ENCODE measurements around the gene UNC45A. TPM values are rescaled to one million over a fixed set of nuclear protein-coding genes. Genes with fewer than 3 reads are reported as not detected.
"Not testable (repeated sequence)": the region's sequence is repeated elsewhere in the genome, so short reads cannot be mapped to it uniquely, and the experiment has no call there.

UNC45A gene
- total and polyA plus RNA-seq, 5 experiments from 2014 or later, result 53.4 to 73.7 (median 57.9) TPM

DNA sequence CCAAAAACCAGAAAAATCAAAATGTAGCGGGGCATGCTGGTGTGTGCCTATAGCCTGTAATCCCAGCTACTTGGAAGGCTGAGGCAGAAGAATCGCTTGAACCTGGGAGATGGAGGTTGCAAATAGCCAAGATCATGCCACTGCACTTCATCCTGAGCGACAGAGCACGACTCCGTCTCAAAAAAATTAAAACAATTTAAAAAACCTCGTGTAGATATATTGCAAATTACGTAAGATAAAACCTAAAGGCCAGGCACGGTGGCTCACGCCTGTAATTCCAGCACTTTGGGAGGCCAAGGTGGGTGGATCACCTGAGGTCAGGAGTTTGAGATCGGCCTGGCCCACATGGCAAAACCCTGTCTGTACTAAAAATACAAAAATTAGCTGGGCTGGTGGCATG is 8.3 kb upstream of the UNC45A start:
- ATAC-seq, H3K27ac Mint-ChIP-seq, H3K27me3 Mint-ChIP-seq, DNase-seq, H3K9me3 Mint-ChIP-seq, H3K4me3 Mint-ChIP-seq, H3K36me3 Mint-ChIP-seq: not testable (repeated sequence)
- peaks cover 10 to 29% (median 19%) of the 10 kb centered on the region in 4 donors for H3K4me1 Mint-ChIP-seq
- POLR2A ChIA-PET, result interaction anchor here (1.2 kb wide), 1 partner anchor 24 kb away, joined by 3 read pairs; the partner anchor contains the start of gene MAN2A2

DNA sequence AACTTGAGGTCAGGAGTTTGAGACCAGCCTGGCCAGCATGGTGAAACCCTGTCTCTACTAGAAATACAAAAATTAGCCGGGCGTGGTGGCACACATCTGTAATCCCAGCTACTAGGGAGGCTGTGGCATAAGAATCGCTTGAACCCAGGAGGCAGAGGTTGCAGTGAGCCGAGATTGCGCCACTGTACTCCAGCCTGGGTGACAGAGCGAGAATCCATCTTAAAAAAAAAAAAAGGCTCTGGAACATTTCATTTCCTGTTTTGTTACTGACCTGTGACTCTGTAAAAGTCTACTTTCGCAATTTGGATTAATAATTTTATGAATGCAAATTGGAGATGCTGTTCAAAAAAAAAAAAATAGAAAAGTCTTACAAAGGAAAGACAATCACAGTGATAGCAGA is 7.0 kb upstream of the UNC45A start:
- not testable (repeated sequence) for H3K36me3 Mint-ChIP-seq, H3K27me3 Mint-ChIP-seq, DNase-seq, H3K9me3 Mint-ChIP-seq, ATAC-seq
- peak overlapping the region in 2 of 10 donors; percentile 58 to 76 for H3K27ac Mint-ChIP-seq
- H3K4me3 Mint-ChIP-seq, result peak overlapping the region in 4 of 10 donors; percentile 44 to 68 (median 44)
- peaks cover 13 to 35% (median 26%) of the 10 kb centered on the region in 4 donors for H3K4me1 Mint-ChIP-seq
- POLR2A ChIA-PET, result interaction anchor here (0.7 to 12.4 kb wide), 2 partner anchors 26 to 666 kb away, joined by 3 to 237 read pairs; partner anchors contain the start of gene MAN2A2

DNA sequence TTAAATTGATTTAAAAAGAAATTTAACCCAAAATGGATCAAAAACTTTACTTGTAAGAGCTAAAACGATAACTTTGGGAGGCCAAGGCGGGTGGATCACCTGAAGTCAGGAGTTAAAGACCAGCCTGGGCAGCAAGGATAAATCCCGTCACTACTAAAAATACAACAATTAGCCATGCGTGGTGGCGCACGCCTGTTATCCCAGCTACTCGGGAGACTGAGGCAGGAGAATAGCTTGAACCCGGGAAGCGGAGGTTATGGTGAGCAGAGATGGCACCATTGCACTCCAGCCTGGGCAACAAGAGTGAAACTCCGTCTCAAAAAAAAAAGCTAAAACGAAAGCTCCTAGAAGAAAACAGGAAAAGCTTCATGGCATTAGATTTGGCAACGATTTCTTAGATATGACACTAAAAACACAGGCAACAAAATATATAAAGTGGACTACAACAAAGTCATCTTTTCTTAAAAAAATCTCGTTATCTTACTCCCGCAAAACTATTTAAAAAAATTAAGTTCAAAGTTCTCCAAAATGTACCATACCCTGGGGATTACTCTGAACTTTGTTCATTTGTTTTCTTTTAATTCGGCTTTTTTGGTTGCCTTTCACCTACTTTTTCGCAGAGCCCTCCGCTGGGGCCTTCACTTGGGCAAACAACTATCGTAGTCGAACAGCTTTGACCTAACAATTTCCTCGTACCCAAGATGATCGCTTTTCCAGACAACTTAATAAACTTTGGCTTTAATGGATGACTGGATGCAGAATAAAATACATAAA is 5.7 kb upstream of the UNC45A start:
- Mint-ChIP-seq H3K9me3 (no peaks in the 10 kb centered on the region), H3K4me3 (peak overlapping the region; percentile 92 to 99 (median 98)), H3K27ac (peak overlapping the region; percentile 95 to 100 (median 98)), H3K4me1 (peaks cover 19 to 42% (median 35%) of the 10 kb centered on the region in 4 donors), H3K36me3 (no peaks in the 10 kb centered on the region), H3K27me3 (no peaks in the 10 kb centered on the region)
- DNase-seq, result peak in 1 of 10 donors; percentile 9
- ATAC-seq, result no peak
- POLR2A ChIA-PET, result interaction anchor here (0.9 to 12.4 kb wide), 6 partner anchors 14 to 212 kb away, joined by 3 to 237 read pairs (median 4); partner anchors contain the start of genes BLM, MAN2A2 and RCCD1

DNA sequence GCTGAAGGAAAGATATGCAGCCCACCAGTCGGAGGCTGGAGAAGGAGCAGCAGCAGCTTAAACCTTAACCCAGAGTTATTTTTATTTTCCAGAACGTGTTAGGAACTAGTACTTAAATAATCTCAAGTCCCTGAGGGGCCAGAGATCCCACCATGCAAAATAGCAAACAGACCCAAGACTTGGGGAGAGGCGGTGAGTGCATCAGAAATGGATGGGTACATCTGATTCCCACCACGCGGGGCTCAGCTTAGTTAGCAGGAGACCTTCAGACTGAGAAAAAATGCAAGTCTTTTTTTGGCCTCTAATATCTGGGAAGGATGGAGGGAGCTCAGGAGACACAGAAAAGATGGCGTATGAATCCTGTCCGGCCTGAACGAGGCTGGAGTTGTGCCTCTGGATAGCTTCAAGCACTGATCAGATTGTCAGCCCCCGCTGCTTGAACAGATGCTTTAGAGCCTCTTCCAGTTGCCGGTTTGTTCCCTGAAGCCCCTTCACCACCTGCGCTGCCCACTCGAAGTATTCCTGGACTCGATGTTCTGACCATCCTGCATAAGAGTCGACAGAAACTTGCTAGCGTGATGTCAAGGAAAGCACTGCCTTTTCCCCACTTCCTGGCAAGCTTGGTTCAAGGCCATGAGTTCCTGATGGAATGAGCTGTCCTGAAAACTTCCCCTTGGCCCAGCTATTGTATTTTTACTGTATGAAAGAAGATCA is 4.1 kb upstream of the UNC45A start:
- DNase-seq, result no peak
- no peaks in the 10 kb centered on the region for H3K27me3 Mint-ChIP-seq
- peaks cover 21 to 51% (median 44%) of the 10 kb centered on the region in 4 donors for H3K4me1 Mint-ChIP-seq
- POLR2A ChIA-PET, result interaction anchor here (0.6 to 12.4 kb wide), 9 partner anchors 17 to 700 kb away, joined by 3 to 237 read pairs (median 3); partner anchors contain the start of genes BLM, MAN2A2 and RCCD1
- no peak for ATAC-seq
- H3K36me3 Mint-ChIP-seq, result no peaks in the 10 kb centered on the region
- H3K4me3 Mint-ChIP-seq, result peak overlapping the region; percentile 96 to 99 (median 98)
- H3K9me3 Mint-ChIP-seq, result no peaks in the 10 kb centered on the region
- H3K27ac Mint-ChIP-seq, result peak overlapping the region; percentile 95 to 100 (median 98)

DNA sequence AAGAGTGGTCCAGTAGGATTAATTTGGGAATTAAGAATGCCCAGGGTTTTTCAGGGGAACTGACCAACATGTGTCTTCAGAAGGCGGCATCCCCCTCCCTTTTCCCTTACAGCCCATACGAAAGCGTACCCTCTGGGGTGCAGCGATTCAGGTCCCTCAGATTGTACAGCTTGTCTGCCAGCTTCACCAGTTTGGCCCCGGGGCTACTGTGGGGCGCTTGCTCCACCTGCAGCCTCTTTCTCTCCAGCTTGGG is 3.6 kb upstream of the UNC45A start:
- H3K27me3 Mint-ChIP-seq, result no peaks in the 10 kb centered on the region
- peaks cover 26 to 56% (median 49%) of the 10 kb centered on the region in 4 donors for H3K4me1 Mint-ChIP-seq
- peak overlapping the region; percentile 96 to 99 (median 98) for H3K4me3 Mint-ChIP-seq
- H3K36me3 Mint-ChIP-seq, result peaks cover 0 to 4% (median 0%) of the 10 kb centered on the region in 3 donors
- DNase-seq (no peak), ATAC-seq (no peak)
- H3K9me3 Mint-ChIP-seq, result no peaks in the 10 kb centered on the region
- peak overlapping the region; percentile 94 to 100 (median 98) for H3K27ac Mint-ChIP-seq
- POLR2A ChIA-PET, result interaction anchor here (0.6 to 12.4 kb wide), 13 partner anchors 16 to 829 kb away, joined by 3 to 237 read pairs (median 3); partner anchors contain the start of genes BLM, IDH2, IQGAP1 and MAN2A2

DNA sequence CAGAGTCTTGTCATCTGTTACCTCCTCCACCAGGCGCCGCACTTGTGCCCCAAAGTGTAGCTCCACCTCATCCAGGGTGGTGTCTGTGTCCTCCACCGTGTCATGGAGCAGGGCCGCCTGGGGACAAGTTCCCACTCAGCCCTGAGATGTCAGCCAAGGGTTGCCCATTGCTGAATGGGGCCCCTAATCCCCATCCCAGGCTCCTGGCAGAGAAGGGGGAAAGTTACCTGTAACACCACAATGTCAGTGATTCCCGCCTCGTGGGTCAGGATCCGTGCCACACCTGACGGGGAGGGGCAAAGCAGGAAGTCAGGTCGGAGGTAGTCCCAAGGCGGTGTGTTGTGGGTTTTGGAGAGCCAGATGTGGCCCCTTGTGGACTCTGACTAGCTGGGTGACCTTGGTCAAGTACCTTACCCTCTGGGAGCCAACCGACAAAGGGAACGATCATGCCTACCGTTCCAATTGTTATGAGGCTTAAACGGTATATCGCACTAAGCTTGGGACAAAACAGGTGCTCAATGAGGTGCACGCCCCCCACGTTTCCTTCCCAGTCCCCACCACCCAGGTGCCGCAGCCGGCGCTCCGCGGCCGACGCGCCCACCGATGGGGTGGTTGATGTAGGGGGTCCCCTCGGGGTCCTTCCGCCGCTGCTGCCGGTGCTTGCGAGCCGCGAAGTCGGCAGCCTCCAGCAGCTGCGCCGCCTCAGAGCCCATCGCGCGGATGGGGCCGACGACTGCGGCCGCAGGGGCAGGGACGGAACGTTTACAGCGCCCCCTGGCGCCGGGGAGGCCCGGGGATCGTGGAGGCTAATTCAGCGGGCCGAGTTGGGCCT is 3.0 kb upstream of the UNC45A start, which contains the start of gene HDDC3:
Gene HDDC3, minus strand, starts transcription at position 722 of the 832 bp plus-strand sequence. Its CDS starts 9 bp downstream, at position 713.
- POLR2A ChIA-PET, result interaction anchor here (0.6 to 12.4 kb wide), 16 partner anchors 16 to 830 kb away, joined by 3 to 237 read pairs (median 3); partner anchors contain the start of genes BLM, IDH2, IQGAP1 and MAN2A2
- Mint-ChIP-seq H3K4me1 (peaks cover 26 to 60% (median 54%) of the 10 kb centered on the region in 4 donors), H3K27me3 (no peaks in the 10 kb centered on the region), H3K27ac (peak within 1 kb of the TSS; percentile 94 to 100 (median 98)), H3K9me3 (no peaks in the 10 kb centered on the region), H3K36me3 (peaks cover 0 to 4% (median 0%) of the 10 kb centered on the region in 3 donors), H3K4me3 (peak within 1 kb of the TSS; percentile 96 to 99 (median 98))
- DNase-seq (peak; percentile 78 to 93 (median 87)), ATAC-seq (peak; percentile 59 to 60)

DNA sequence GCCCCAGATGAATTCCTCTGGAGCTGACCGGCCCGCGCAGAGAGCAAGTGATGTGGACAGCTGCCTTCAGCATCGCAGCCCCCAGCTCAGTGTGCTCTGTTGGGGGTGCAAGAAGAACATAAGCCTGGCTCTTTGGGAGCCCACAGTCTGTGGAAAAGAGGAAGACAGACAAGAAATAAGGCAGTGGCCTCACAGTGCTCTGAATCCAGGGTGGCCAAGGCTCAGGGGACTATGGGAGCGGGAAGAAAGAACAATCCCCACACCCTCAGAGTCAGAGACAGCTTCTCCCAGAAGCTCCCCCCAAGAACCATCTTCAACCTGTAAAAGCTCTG is 2.5 kb upstream of the UNC45A start:
- POLR2A ChIA-PET, result interaction anchor here (0.6 to 12.4 kb wide), 11 partner anchors 15 to 580 kb away, joined by 3 to 237 read pairs (median 3); partner anchors contain the start of genes BLM, IQGAP1, MAN2A2 and RCCD1
- ATAC-seq (no peak), DNase-seq (no peak)
- H3K4me1 Mint-ChIP-seq, result peaks cover 26 to 60% (median 55%) of the 10 kb centered on the region in 4 donors
- peak overlapping the region; percentile 30 to 99 (median 98) for H3K4me3 Mint-ChIP-seq
- H3K27me3 Mint-ChIP-seq, result no peaks in the 10 kb centered on the region
- H3K9me3 Mint-ChIP-seq, result no peaks in the 10 kb centered on the region
- peaks cover 0 to 4% (median 0%) of the 10 kb centered on the region in 3 donors for H3K36me3 Mint-ChIP-seq
- H3K27ac Mint-ChIP-seq, result peak overlapping the region; percentile 70 to 100 (median 98)

DNA sequence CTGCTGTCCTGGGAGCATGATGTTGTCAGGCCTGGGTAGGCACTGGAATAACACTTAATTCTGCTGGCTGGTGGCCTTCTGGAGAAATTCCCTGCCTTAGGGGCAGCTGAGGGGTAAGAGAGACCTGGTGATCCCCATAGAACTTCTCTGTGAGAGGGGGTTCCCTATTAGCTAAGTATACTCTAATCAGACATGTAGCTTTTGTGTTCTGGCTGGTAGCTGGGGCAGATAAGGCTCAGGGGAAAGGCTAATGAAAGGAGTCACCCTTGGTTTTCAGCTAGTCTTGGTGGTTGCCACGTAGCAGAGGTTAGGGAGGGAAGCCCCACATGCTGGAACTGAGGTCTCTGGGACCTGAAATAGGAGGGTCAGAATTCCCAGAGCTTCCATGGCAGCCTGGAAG is 1.8 kb upstream of the UNC45A start:
- H3K4me3 Mint-ChIP-seq, result peak overlapping the region in 9 of 10 donors; percentile 8 to 99 (median 45)
- H3K27me3 Mint-ChIP-seq, result no peaks in the 10 kb centered on the region
- peaks cover 0 to 8% (median 0%) of the 10 kb centered on the region in 3 donors for H3K36me3 Mint-ChIP-seq
- no peak for DNase-seq
- POLR2A ChIA-PET, result interaction anchor here (0.7 to 12.4 kb wide), 7 partner anchors 21 to 371 kb away, joined by 3 to 237 read pairs (median 4); partner anchors contain the start of genes BLM, MAN2A2 and RCCD1
- peak overlapping the region in 7 of 10 donors; percentile 41 to 99 (median 61) for H3K27ac Mint-ChIP-seq
- no peaks in the 10 kb centered on the region for H3K9me3 Mint-ChIP-seq
- no peak for ATAC-seq
- peaks cover 26 to 59% (median 56%) of the 10 kb centered on the region in 4 donors for H3K4me1 Mint-ChIP-seq

DNA sequence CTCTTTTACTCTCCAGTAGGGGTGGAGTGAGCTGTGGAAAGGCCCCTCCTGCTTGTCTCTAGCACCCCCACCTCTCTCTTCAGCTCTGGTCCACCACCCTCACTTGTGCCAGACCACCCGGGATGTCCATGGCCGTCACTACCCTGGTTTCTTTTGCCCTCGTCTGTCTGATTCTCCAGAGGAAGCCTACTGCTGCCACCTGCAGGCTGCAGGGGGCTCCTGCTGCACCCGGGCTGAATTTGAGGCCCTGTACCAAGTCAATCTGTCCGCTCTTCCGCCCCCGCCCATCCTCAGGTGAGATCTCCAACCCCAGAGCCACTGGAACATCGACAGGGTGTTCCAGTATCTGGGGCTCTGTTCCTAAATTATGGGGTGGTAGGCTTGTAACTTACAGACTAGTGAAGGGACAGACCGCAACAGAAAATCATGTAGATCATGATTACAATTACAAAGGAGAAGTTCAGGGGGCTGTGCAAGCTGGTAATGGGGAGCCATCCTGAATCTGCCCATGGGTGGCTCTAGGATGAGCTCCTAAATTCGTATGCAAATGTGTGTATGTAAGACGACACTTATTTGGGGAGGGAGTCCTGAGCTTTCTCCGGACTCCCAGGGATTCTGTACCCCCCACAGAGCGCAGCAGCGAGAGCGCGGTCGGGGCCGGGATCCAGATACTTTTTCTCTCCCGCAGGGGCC is 683 bp upstream of the UNC45A start:
- peak; percentile 74 to 90 (median 80) for DNase-seq
- peaks cover 0 to 12% (median 0%) of the 10 kb centered on the region in 3 donors for H3K36me3 Mint-ChIP-seq
- peak overlapping the region; percentile 90 to 99 (median 97) for H3K27ac Mint-ChIP-seq
- POLR2A ChIA-PET, result interaction anchor here (0.5 to 12.4 kb wide), 12 partner anchors 9 to 935 kb away, joined by 3 to 237 read pairs (median 4); partner anchors contain the start of genes MAN2A2 and RCCD1
- peak; percentile 36 to 37 for ATAC-seq
- no peaks in the 10 kb centered on the region for H3K27me3 Mint-ChIP-seq
- H3K9me3 Mint-ChIP-seq, result no peaks in the 10 kb centered on the region
- H3K4me1 Mint-ChIP-seq, result peaks cover 24 to 54% (median 51%) of the 10 kb centered on the region in 4 donors
- peak overlapping the region; percentile 83 to 99 (median 94) for H3K4me3 Mint-ChIP-seq

DNA sequence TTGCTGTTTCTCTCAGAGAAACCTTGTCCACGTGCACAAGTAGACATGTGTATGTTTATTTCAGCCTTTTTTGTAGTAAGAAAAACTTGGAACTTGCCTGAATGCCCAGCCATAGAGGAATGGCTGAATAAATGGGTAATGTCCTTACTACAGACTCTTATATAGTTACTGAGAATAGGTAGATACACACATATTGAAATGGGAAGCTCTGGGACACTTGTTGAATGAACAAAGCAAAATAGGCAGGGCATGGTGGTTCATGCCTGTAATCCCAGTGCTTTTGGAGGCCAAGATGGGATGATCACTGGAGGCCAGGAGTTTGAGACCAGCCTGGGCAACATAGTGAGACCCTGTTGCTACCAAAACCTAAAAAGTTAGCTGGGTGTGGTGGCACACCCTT is 1.7 kb downstream of the UNC45A start:
- DNase-seq (no peak), ATAC-seq (no peak)
- peak overlapping the region in 4 of 10 donors; percentile 56 to 95 (median 77) for H3K27ac Mint-ChIP-seq
- H3K9me3 Mint-ChIP-seq, result no peaks in the 10 kb centered on the region
- H3K4me3 Mint-ChIP-seq, result peak overlapping the region; percentile 83 to 99 (median 94)
- POLR2A ChIA-PET, result interaction anchor here (1.0 to 12.4 kb wide), 4 partner anchors 9 to 41 kb away, joined by 3 to 237 read pairs (median 3); partner anchors contain the start of gene MAN2A2
- peaks cover 0 to 36% (median 9%) of the 10 kb centered on the region in 3 donors for H3K36me3 Mint-ChIP-seq
- H3K4me1 Mint-ChIP-seq, result peaks cover 15 to 40% (median 33%) of the 10 kb centered on the region in 4 donors
- H3K27me3 Mint-ChIP-seq, result no peaks in the 10 kb centered on the region

DNA sequence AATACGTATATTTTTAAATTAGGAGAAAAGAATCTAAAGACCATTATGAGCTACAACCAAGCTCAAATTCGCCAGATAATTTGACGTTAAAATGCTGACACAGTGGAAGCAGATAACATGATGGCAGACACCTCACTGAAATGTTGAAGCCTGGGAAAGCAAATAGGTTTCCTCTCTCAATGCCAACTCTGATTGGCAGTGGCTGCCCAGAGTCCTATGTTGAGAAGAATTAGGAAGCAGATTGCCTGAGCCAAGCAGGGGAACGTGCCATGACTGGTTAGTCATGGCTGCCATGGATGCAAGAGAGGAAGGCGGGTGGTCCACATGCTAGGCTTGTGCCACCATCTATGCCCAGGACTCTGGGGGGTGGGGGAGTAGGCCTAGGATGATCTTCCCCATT is 3.2 kb downstream of the UNC45A start:
- H3K36me3 Mint-ChIP-seq, result peaks cover 0 to 50% (median 9%) of the 10 kb centered on the region in 3 donors
- peaks cover 12 to 33% (median 26%) of the 10 kb centered on the region in 4 donors for H3K4me1 Mint-ChIP-seq
- POLR2A ChIA-PET, result interaction anchor here (1.1 to 12.4 kb wide), 2 partner anchors 16 to 36 kb away, joined by 5 to 237 read pairs; partner anchors contain the start of genes MAN2A2 and RCCD1
- no peak overlapping the region for H3K4me3 Mint-ChIP-seq
- no peaks in the 10 kb centered on the region for H3K9me3 Mint-ChIP-seq
- H3K27ac Mint-ChIP-seq, result no peak overlapping the region
- H3K27me3 Mint-ChIP-seq, result no peaks in the 10 kb centered on the region
- no peak for ATAC-seq
- no peak for DNase-seq
